ENCODE results near the gene MYO16. TPM values are rescaled to one million over a fixed set of nuclear protein-coding genes. Genes with fewer than 3 reads are reported as not detected.

Gene MYO16
- total RNA-seq, 1 donor, result not detected

GRCh38 chr13:108656742-108657141 is 27.3 kb downstream of the MYO16 start:
- Histone ChIP-seq H3K4me3 (ENCODE audit: insufficient read depth, low read length) (no peak overlapping the region), H3K27ac (ENCODE audit: low read depth, low read length) (no peak overlapping the region), H2AFZ (ENCODE audit: low read length) (no peak overlapping the region), H4K20me1 (ENCODE audit: insufficient read depth, low read length) (no peaks in the 10 kb centered on the region), H3K79me2 (ENCODE audit: insufficient read depth, low read length) (no peaks in the 10 kb centered on the region), H3K36me3 (ENCODE audit: insufficient read depth, low read length) (no peaks in the 10 kb centered on the region), H3K9me3 (ENCODE audit: low read depth, low read length) (no peaks in the 10 kb centered on the region), H3K4me1 (ENCODE audit: insufficient read depth, low read length) (no peaks in the 10 kb centered on the region), H3K4me2 (ENCODE audit: insufficient read depth, low read length) (no peak overlapping the region), H3K27me3 (ENCODE audit: insufficient read depth, low read length) (no peaks in the 10 kb centered on the region)
- no peak for DNase-seq (ENCODE audit: insufficient read length, low spot score, missing footprints)
- TF ChIP-seq CTCF (IDR thresholded peaks at IDR 0.05; ENCODE audit: extremely low read depth, low read depth, low read length), result no peak

GRCh38 chr13:108657519-108657918 is 28.1 kb downstream of the MYO16 start:
- Histone ChIP-seq H4K20me1 (ENCODE audit: insufficient read depth, low read length) (no peaks in the 10 kb centered on the region), H3K9me3 (ENCODE audit: low read depth, low read length) (no peaks in the 10 kb centered on the region), H3K27ac (ENCODE audit: low read depth, low read length) (no peak overlapping the region), H3K4me2 (ENCODE audit: insufficient read depth, low read length) (no peak overlapping the region), H3K27me3 (ENCODE audit: insufficient read depth, low read length) (no peaks in the 10 kb centered on the region), H3K36me3 (ENCODE audit: insufficient read depth, low read length) (no peaks in the 10 kb centered on the region), H3K79me2 (ENCODE audit: insufficient read depth, low read length) (no peaks in the 10 kb centered on the region), H3K4me3 (ENCODE audit: insufficient read depth, low read length) (no peak overlapping the region), H3K4me1 (ENCODE audit: insufficient read depth, low read length) (no peaks in the 10 kb centered on the region), H2AFZ (ENCODE audit: low read length) (no peak overlapping the region)
- DNase-seq (ENCODE audit: insufficient read length, low spot score, missing footprints), result no peak
- TF ChIP-seq CTCF (IDR thresholded peaks at IDR 0.05; ENCODE audit: extremely low read depth, low read depth, low read length), result no peak

GRCh38 chr13:108662528-108662927 is 33.1 kb downstream of the MYO16 start:
- no peaks in the 10 kb centered on the region for H3K9me3 ChIP-seq (ENCODE audit: low read depth, low read length)
- H3K79me2 ChIP-seq (ENCODE audit: insufficient read depth, low read length), result no peaks in the 10 kb centered on the region
- no peaks in the 10 kb centered on the region for H3K36me3 ChIP-seq (ENCODE audit: insufficient read depth, low read length)
- no peak overlapping the region for H3K4me3 ChIP-seq (ENCODE audit: insufficient read depth, low read length)
- H4K20me1 ChIP-seq (ENCODE audit: insufficient read depth, low read length), result no peaks in the 10 kb centered on the region
- no peak for DNase-seq (ENCODE audit: insufficient read length, low spot score, missing footprints)
- H2AFZ ChIP-seq (ENCODE audit: low read length), result no peak overlapping the region
- no peaks in the 10 kb centered on the region for H3K4me1 ChIP-seq (ENCODE audit: insufficient read depth, low read length)
- no peaks in the 10 kb centered on the region for H3K27me3 ChIP-seq (ENCODE audit: insufficient read depth, low read length)
- H3K4me2 ChIP-seq (ENCODE audit: insufficient read depth, low read length), result no peak overlapping the region
- H3K27ac ChIP-seq (ENCODE audit: low read depth, low read length), result no peak overlapping the region
- no peak for TF ChIP-seq CTCF (IDR thresholded peaks at IDR 0.05; ENCODE audit: extremely low read depth, low read depth, low read length)

- TF ChIP-seq CTCF (IDR thresholded peaks at IDR 0.05; ENCODE audit: extremely low read depth, low read depth, low read length), result no peak
- Histone ChIP-seq H2AFZ (ENCODE audit: low read length) (no peak overlapping the region), H3K4me3 (ENCODE audit: insufficient read depth, low read length) (no peak overlapping the region), H3K4me2 (ENCODE audit: insufficient read depth, low read length) (no peak overlapping the region), H3K9me3 (ENCODE audit: low read depth, low read length) (peaks cover 5% of the 10 kb centered on the region), H3K36me3 (ENCODE audit: insufficient read depth, low read length) (no peaks in the 10 kb centered on the region), H3K27me3 (ENCODE audit: insufficient read depth, low read length) (no peaks in the 10 kb centered on the region), H4K20me1 (ENCODE audit: insufficient read depth, low read length) (no peaks in the 10 kb centered on the region), H3K79me2 (ENCODE audit: insufficient read depth, low read length) (no peaks in the 10 kb centered on the region), H3K4me1 (ENCODE audit: insufficient read depth, low read length) (no peaks in the 10 kb centered on the region), H3K27ac (ENCODE audit: low read depth, low read length) (no peak overlapping the region)
- DNase-seq (ENCODE audit: insufficient read length, low spot score, missing footprints), result no peak
Observed at GRCh38 chr13:108663710-108664109, 34.3 kb downstream of the MYO16 start.

Measured in osteoblast (primary cell).